PC-9 (cell line): ENCODE results near the gene HOMER2. TPM values are rescaled to one million over a fixed set of nuclear protein-coding genes. Genes with fewer than 3 reads are reported as not detected.

Experiments
- BruUV-seq: library from RNA; stranded (reverse); fragments of 400-500 nt; replicated peaks from 2 replicates; lab custom pipeline; 2021; lab: Mats Ljungman, UMichigan
- CTCF ChIA-PET: fragments of 300-600 bp; sonication (Branson Sonifier 250); formaldehyde crosslinking; loops from one replicate; lab custom pipeline; 2022; ENCODE audit warnings: antibody characterized with exemption; lab: Charles Lee
- POLR2A ChIA-PET: fragments of 300-600 bp; sonication (Branson Sonifier 250); formaldehyde crosslinking; loops from one replicate; lab custom pipeline; 2022; ENCODE audit warnings: antibody characterized with exemption; ENCODE audit not compliant: unreplicated experiment; lab: Charles Lee
- DNase-seq, 2 experiments: peaks; one replicate each; pipeline versions ENCODE4 v3.0.0 to v3.0.0-alpha.2; 2015 to 2022; ENCODE audit warnings: mixed read lengths in 1 of 2
- H2AFZ ChIP-seq: fragments of 200-600 bp; sonication (generic); 2 replicates; pipeline ENCODE4 v1.8.1; 2017; ENCODE audit warnings: antibody characterized with exemption
- H3F3A ChIP-seq: fragments of 200-600 bp; sonication (generic); 2 replicates; pipeline ENCODE4 v1.8.1; 2017; ENCODE audit warnings: antibody characterized with exemption, mild to moderate bottlenecking, low read depth; ENCODE audit not compliant: insufficient read depth
- H3K27ac ChIP-seq: fragments of 200-600 bp; sonication (generic); 2 replicates; pipeline ENCODE4 v1.6.1; 2016; ENCODE audit warnings: mixed run types
- H3K27me3 ChIP-seq: fragments of 200-600 bp; sonication (generic); 2 replicates; pipeline ENCODE4 v1.6.1; 2016; ENCODE audit warnings: low read depth, mixed run types; ENCODE audit not compliant: insufficient read depth
- H3K36me3 ChIP-seq: fragments of 200-600 bp; sonication (generic); 2 replicates; pipeline ENCODE4 v1.6.1; 2016; ENCODE audit warnings: low read depth, mixed run types
- H3K4me1 ChIP-seq: fragments of 200-600 bp; sonication (generic); replicated peaks from 2 replicates; pipeline ENCODE4 v1.6.1; 2016; ENCODE audit warnings: mixed run types; ENCODE audit not compliant: insufficient read depth
- H3K4me2 ChIP-seq: fragments of 200-600 bp; sonication (generic); 2 replicates; pipeline ENCODE4 v1.6.1; 2017; ENCODE audit warnings: mixed run types
- H3K4me3 ChIP-seq: fragments of 200-600 bp; sonication (generic); 2 replicates; pipeline ENCODE4 v1.6.1; 2016; ENCODE audit warnings: mixed run types
- H3K79me2 ChIP-seq: fragments of 200-600 bp; sonication (generic); 2 replicates; pipeline ENCODE4 v1.6.1; 2017; ENCODE audit warnings: low read depth, mixed run types
- H3K9me2 ChIP-seq: fragments of 200-600 bp; sonication (generic); 2 replicates; pipeline ENCODE4 v1.8.1; 2017; ENCODE audit warnings: mild to moderate bottlenecking; ENCODE audit not compliant: insufficient read depth
- H3K9me3 ChIP-seq: fragments of 200-600 bp; sonication (generic); 2 replicates; pipeline ENCODE4 v1.8.1; 2016; ENCODE audit warnings: low read depth; ENCODE audit not compliant: insufficient read depth
- H4K20me1 ChIP-seq: fragments of 200-600 bp; sonication (generic); 2 replicates; pipeline ENCODE4 v1.8.1; 2017; ENCODE audit not compliant: insufficient read depth
- EZH2 ChIP-seq: fragments of 200-600 bp; sonication (generic); IDR thresholded peaks from 2 replicates; pipeline ENCODE4 v1.8.0; 2017; ENCODE audit warnings: antibody characterized with exemption, low read depth
- intact Hi-C: fragments of 100-400 bp; cut with micrococcal nuclease; formaldehyde crosslinking; loops from one replicate; pipeline ENCODE4 v1.10.0; 2022; ENCODE audit not compliant: unreplicated experiment
- total RNA-seq: library from RNA; stranded (reverse); gene quantifications from 2 replicates; pipeline ENCODE4 v1.2.3, GENCODE V29; 2021
- TF ChIP-seq, protein P1 (sequence below): fragments of 200-600 bp; sonication (generic); conservative IDR thresholded peaks from 2 replicates; pipeline ENCODE4 v1.6.1; 2017; ENCODE audit warnings: mixed run types, antibody characterized with exemption, mild to moderate bottlenecking, moderate library complexity

Gene HOMER2
- total RNA-seq, 1 experiment from 2014 or later, result 15.1 TPM

DNA sequence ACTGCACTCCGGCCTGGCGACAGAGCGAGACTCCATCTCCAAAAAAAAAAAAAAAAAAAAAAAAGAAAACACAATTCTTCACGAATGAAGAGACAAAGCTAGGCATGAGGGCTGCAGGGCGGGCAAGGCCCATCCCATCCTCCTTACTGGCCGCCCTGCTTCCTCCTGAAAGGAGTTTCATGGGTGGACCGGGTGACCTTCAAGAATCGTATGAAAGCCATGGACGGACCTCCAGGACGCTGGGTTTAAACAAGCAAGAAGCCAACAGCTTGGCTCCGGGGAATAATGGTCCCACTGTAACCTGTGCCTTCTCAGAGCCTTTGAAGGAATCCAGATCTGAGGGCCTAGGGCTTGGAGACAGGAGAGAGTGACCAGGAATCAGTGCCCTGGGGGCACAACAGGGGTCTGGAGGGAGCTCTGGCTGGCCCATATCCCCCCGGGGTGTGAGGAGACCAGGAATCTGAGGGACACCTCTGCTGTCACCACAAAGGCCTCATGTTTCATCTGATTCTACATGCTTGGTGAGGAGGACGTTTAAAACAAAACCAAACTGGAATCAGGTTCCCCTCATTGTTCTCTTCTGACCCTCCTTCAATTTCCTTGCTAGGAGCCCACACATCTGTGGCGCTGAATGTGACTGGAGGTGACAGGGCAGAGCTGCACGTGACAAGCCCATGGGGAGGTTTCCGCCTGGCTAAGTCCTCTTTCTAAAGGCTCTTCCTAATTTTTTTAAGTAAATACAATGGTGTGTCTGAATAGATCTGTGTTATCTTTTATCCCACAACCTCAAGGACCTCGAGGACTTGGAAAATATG lies 97.0 kb downstream of the HOMER2 start:
- Histone ChIP-seq H2AFZ (no peak overlapping the region), H3K27me3 (no peaks in the 10 kb centered on the region), H3K4me2 (peak overlapping the region; percentile 9; the same call in 1 of the 2 replicates), H3K9me2 (no peaks in the 10 kb centered on the region), H3K9me3 (no peaks in the 10 kb centered on the region), H3K4me3 (no peak overlapping the region), H3K79me2 (no peaks in the 10 kb centered on the region), H3K27ac (no peak overlapping the region), H3K4me1 (no peaks in the 10 kb centered on the region), H3F3A (no peaks in the 10 kb centered on the region), H4K20me1 (no peaks in the 10 kb centered on the region), H3K36me3 (no peaks in the 10 kb centered on the region)
- no TSS peak for BruUV-seq
- ChIA-PET CTCF (interaction anchor here (0.6 kb wide), 1 partner anchor 23 kb away, joined by 12 read pairs; no protein-coding TSS in a partner anchor), POLR2A (no interaction called here)
- intact Hi-C loops, result no loop called here
- no peak for DNase-seq
- TF ChIP-seq EZH2, result no peak
- TF ChIP-seq, protein P1, sequence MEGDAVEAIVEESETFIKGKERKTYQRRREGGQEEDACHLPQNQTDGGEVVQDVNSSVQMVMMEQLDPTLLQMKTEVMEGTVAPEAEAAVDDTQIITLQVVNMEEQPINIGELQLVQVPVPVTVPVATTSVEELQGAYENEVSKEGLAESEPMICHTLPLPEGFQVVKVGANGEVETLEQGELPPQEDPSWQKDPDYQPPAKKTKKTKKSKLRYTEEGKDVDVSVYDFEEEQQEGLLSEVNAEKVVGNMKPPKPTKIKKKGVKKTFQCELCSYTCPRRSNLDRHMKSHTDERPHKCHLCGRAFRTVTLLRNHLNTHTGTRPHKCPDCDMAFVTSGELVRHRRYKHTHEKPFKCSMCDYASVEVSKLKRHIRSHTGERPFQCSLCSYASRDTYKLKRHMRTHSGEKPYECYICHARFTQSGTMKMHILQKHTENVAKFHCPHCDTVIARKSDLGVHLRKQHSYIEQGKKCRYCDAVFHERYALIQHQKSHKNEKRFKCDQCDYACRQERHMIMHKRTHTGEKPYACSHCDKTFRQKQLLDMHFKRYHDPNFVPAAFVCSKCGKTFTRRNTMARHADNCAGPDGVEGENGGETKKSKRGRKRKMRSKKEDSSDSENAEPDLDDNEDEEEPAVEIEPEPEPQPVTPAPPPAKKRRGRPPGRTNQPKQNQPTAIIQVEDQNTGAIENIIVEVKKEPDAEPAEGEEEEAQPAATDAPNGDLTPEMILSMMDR, result no peak

DNA sequence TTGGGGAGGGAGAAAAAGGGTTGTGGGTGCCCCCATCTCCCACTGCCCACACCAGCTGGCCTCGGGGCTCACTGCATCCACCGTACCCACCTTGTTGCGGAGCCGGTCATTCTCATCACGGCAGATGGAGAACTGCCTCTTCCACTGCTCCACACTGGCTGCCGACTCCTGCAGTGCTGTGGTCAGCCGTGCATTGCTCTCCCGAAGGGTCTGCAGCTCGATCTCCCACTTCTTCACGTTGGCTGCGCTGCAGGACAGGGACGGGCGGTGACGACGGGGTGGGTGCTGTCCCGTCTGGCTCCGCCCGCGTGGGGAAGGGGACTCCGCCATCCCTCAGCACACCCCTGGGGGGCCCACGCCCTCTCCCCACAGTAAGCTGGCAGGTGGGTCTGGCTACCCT lies 98.0 kb downstream of the HOMER2 start:
- POLR2A ChIA-PET, result no interaction called here

DNA sequence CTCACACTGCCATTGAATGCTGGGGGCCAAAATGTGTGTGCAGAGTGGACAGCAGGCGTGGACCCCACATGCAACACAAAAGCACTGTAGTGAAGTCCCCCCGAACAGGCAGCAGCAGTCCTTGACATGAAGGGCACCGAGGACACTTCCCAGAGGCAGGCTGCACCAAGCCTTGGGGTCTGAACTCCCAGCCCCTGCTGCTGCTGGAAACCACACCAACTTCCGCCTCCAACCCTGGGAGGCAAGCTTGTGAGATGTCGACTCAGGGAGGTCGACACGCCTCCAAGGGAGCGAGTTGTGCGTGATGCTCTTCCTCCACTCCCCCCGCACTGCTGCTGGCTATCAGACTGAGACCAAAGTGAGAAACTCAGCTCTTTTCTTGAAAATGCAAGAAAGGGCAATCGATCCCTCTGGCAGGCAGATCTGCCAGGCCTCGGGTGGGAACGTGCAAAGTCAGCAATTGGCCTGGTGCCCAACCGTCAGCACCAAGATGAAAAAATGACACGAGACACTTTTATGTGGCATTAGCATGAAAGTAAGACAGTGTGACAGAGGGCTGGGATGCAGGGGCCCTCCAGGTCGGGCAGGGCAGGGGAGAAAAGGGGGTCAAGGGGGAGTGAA lies 99.5 kb downstream of the HOMER2 start:
- no peak overlapping the region for H2AFZ ChIP-seq
- H3F3A ChIP-seq, result no peaks in the 10 kb centered on the region
- no peak overlapping the region for H3K27ac ChIP-seq
- no peaks in the 10 kb centered on the region for H3K9me2 ChIP-seq
- H3K4me2 ChIP-seq, result no peak overlapping the region
- BruUV-seq, result no TSS peak
- no peak overlapping the region for H3K4me3 ChIP-seq
- POLR2A ChIA-PET, result no interaction called here
- DNase-seq, result no peak
- CTCF ChIA-PET, result no interaction called here
- intact Hi-C loops, result no loop called here
- no peaks in the 10 kb centered on the region for H3K79me2 ChIP-seq
- H4K20me1 ChIP-seq, result no peaks in the 10 kb centered on the region
- H3K9me3 ChIP-seq, result no peaks in the 10 kb centered on the region
- H3K27me3 ChIP-seq, result no peaks in the 10 kb centered on the region
- no peaks in the 10 kb centered on the region for H3K36me3 ChIP-seq
- no peak for TF ChIP-seq EZH2
- TF ChIP-seq, protein P1, result no peak
- no peaks in the 10 kb centered on the region for H3K4me1 ChIP-seq

More for the DNA sequence above, 98.0 kb downstream of the HOMER2 start:
- no peaks in the 10 kb centered on the region for H3K36me3 ChIP-seq
- no peak overlapping the region for H2AFZ ChIP-seq
- H3K4me1 ChIP-seq, result no peaks in the 10 kb centered on the region
- intact Hi-C loops, result no loop called here
- no peaks in the 10 kb centered on the region for H3K9me2 ChIP-seq
- no peaks in the 10 kb centered on the region for H3K9me3 ChIP-seq
- no peaks in the 10 kb centered on the region for H4K20me1 ChIP-seq
- no peak overlapping the region for H3K27ac ChIP-seq
- no peaks in the 10 kb centered on the region for H3K27me3 ChIP-seq
- TF ChIP-seq, protein P1, result no peak
- no peak for TF ChIP-seq EZH2
- BruUV-seq, result no TSS peak
- no peak overlapping the region for H3K4me3 ChIP-seq
- no peaks in the 10 kb centered on the region for H3K79me2 ChIP-seq
- H3K4me2 ChIP-seq, result no peak overlapping the region
- CTCF ChIA-PET, result no interaction called here
- no peaks in the 10 kb centered on the region for H3F3A ChIP-seq
- DNase-seq, result no peak
